Liver (tissue), 3 donors: ENCODE measurements around the gene HPCA.

Experiments used
- ATF3 ChIP-seq: IDR thresholded peaks from 2 replicates; pipeline ENCODE4 v1.6.1; 2016; ENCODE audit warnings: antibody characterized with exemption
- CTCF ChIP-seq: fragments of 150-350 bp; IDR thresholded peaks from 2 replicates; pipeline ENCODE4 v1.5.1; 2017; ENCODE audit warnings: improper control_type of control experiment, low read depth, low read length; ENCODE audit not compliant: missing input control
- FOXA1 ChIP-seq: IDR thresholded peaks from 2 replicates; pipeline ENCODE4 v1.6.1; 2016; ENCODE audit warnings: antibody characterized with exemption
- GABPA ChIP-seq, 2 donors: IDR thresholded peaks in 1 of 2; conservative IDR thresholded peaks in 1 of 2; 2 replicates each; pipeline ENCODE4 v1.6.1; 2016; ENCODE audit warnings: antibody characterized with exemption in 2 of 2, mild to moderate bottlenecking in 1 of 2, moderate library complexity in 1 of 2
- REST ChIP-seq: IDR thresholded peaks from 2 replicates; pipeline ENCODE4 v1.6.1; 2016; ENCODE audit warnings: antibody characterized with exemption, mild to moderate bottlenecking
- SP1 ChIP-seq: IDR thresholded peaks from 2 replicates; pipeline ENCODE4 v1.6.1; 2018; ENCODE audit warnings: antibody characterized with exemption, mild to moderate bottlenecking
- TAF1 ChIP-seq: conservative IDR thresholded peaks from 2 replicates; pipeline ENCODE4 v1.6.1; 2016; ENCODE audit warnings: antibody characterized with exemption, mild to moderate bottlenecking
- donor health status: healthy.
- donor health status: healthy.

- TF ChIP-seq REST, result no peak
- TF ChIP-seq CTCF, result no peak
- TF ChIP-seq SP1, result peak; percentile 23
- TF ChIP-seq TAF1, result no peak
- no peak for TF ChIP-seq GABPA (IDR thresholded peaks at IDR 0.05 in 1 of 2, conservative IDR thresholded peaks at IDR 0.05 in 1 of 2)
- no peak for TF ChIP-seq ATF3
- no peak for TF ChIP-seq FOXA1
Observed at GRCh38 chr1:32895325-32896215, 9.3 kb downstream of the HPCA start.
